NOMO-1 treated with DMSO at 0.1 percent for 48 hours (cell line): ENCODE data around the gene ADAMTSL2.
"Not testable (repeated sequence)": the region's sequence is repeated elsewhere in the genome, so short reads cannot be mapped to it uniquely, and the experiment has no call there.

Experiments
- DNase-seq: peaks from one replicate; lab custom pipeline; 2025; ENCODE audit not compliant: unreplicated experiment; lab: John Stamatoyannopoulos, UW

The ADAMTSL2 gene

GRCh38 chr9:133554729-133555128 lies 20.2 kb downstream of the ADAMTSL2 start:
- no peak for DNase-seq

GRCh38 chr9:133556354-133556753 lies 21.9 kb downstream of the ADAMTSL2 start:
- DNase-seq, result no peak

GRCh38 chr9:133557581-133557980 lies 23.1 kb downstream of the ADAMTSL2 start:
- DNase-seq, result no peak

GRCh38 chr9:133558191-133559126 lies 24.0 kb downstream of the ADAMTSL2 start:
- DNase-seq, result peak; percentile 32

- no peak for DNase-seq
Observed at GRCh38 chr9:133560311-133560710, 25.8 kb downstream of the ADAMTSL2 start.

- no peak for DNase-seq
Observed at GRCh38 chr9:133560944-133561343, 26.4 kb downstream of the ADAMTSL2 start.

- DNase-seq, result no peak
Observed at GRCh38 chr9:133561976-133562554, 27.6 kb downstream of the ADAMTSL2 start.

- DNase-seq, result no peak
Observed at GRCh38 chr9:133562611-133563290, 28.2 kb downstream of the ADAMTSL2 start.

GRCh38 chr9:133563291-133563796 lies 28.8 kb downstream of the ADAMTSL2 start:
- no peak for DNase-seq

GRCh38 chr9:133563814-133564213 lies 29.3 kb downstream of the ADAMTSL2 start:
- DNase-seq, result not testable (repeated sequence)

- no peak for DNase-seq
Observed at GRCh38 chr9:133564451-133565116, 30.1 kb downstream of the ADAMTSL2 start.

GRCh38 chr9:133566382-133566781 lies 31.9 kb downstream of the ADAMTSL2 start:
- no peak for DNase-seq

GRCh38 chr9:133566817-133567216 lies 32.3 kb downstream of the ADAMTSL2 start:
- DNase-seq, result no peak

GRCh38 chr9:133568186-133568585 lies 33.7 kb downstream of the ADAMTSL2 start:
- DNase-seq, result no peak

- DNase-seq, result no peak
Observed at GRCh38 chr9:133569121-133569785, 34.7 kb downstream of the ADAMTSL2 start.

GRCh38 chr9:133569891-133570690 lies 35.6 kb downstream of the ADAMTSL2 start:
- no peak for DNase-seq

GRCh38 chr9:133570691-133571080 lies 36.2 kb downstream of the ADAMTSL2 start:
- no peak for DNase-seq

GRCh38 chr9:133571391-133571890 lies 36.9 kb downstream of the ADAMTSL2 start:
- no peak for DNase-seq

GRCh38 chr9:133571896-133572595 lies 37.5 kb downstream of the ADAMTSL2 start:
- no peak for DNase-seq
